GM19372 (cell line): Measurements from ENCODE around the gene AHCTF1.
"Not testable (repeated sequence)": the region's sequence is repeated elsewhere in the genome, so short reads cannot be mapped to it uniquely, and the experiment has no call there.

Source experiments
- ATAC-seq: cut with Tn5 transposase; IDR thresholded peaks from one replicate; pipeline ENCODE4 v1.9.1; 2021; ENCODE audit warnings: mild to moderate bottlenecking, low read depth, moderate library complexity; ENCODE audit not compliant: unreplicated experiment

Gene AHCTF1

GRCh38 chr1:246921481-246921880 lies 10.3 kb downstream of the AHCTF1 start:
- no peak for ATAC-seq

GRCh38 chr1:246919902-246920301 lies 11.8 kb downstream of the AHCTF1 start:
- ATAC-seq, result no peak

- not testable (repeated sequence) for ATAC-seq
These were observed 15.5 kb downstream of the AHCTF1 start for GRCh38 chr1:246916026-246916923.

- no peak for ATAC-seq
These were observed 24.3 kb downstream of the AHCTF1 start for GRCh38 chr1:246907472-246907871.

GRCh38 chr1:246906833-246907232 lies 24.9 kb downstream of the AHCTF1 start:
- ATAC-seq, result no peak

- ATAC-seq, result no peak
These were observed 29.9 kb downstream of the AHCTF1 start for GRCh38 chr1:246901874-246902273.

GRCh38 chr1:246897302-246897701 lies 34.4 kb downstream of the AHCTF1 start:
- no peak for ATAC-seq

GRCh38 chr1:246893191-246893939 lies 38.4 kb downstream of the AHCTF1 start:
- no peak for ATAC-seq

- no peak for ATAC-seq
These were observed 40.6 kb downstream of the AHCTF1 start for GRCh38 chr1:246891105-246891504.

GRCh38 chr1:246888522-246888921 lies 43.2 kb downstream of the AHCTF1 start:
- ATAC-seq, result no peak

GRCh38 chr1:246885389-246885788 lies 46.4 kb downstream of the AHCTF1 start:
- ATAC-seq, result not testable (repeated sequence)

GRCh38 chr1:246878551-246878950 lies 53.2 kb downstream of the AHCTF1 start:
- ATAC-seq, result no peak

- ATAC-seq, result no peak
These were observed 55.3 kb downstream of the AHCTF1 start for GRCh38 chr1:246876431-246876830.

GRCh38 chr1:246875041-246876026 lies 56.4 kb downstream of the AHCTF1 start:
- ATAC-seq, result peak; percentile 49

GRCh38 chr1:246865921-246866320 lies 65.8 kb downstream of the AHCTF1 start:
- no peak for ATAC-seq

GRCh38 chr1:246863791-246864190 lies 68.0 kb downstream of the AHCTF1 start:
- not testable (repeated sequence) for ATAC-seq

- ATAC-seq, result no peak
These were observed 71.3 kb downstream of the AHCTF1 start for GRCh38 chr1:246860401-246860800.

- ATAC-seq, result no peak
These were observed 75.4 kb downstream of the AHCTF1 start for GRCh38 chr1:246856371-246856770.

- not testable (repeated sequence) for ATAC-seq
These were observed 81.1 kb downstream of the AHCTF1 start for GRCh38 chr1:246850640-246851039.

GRCh38 chr1:246843876-246844275 lies 87.9 kb downstream of the AHCTF1 start:
- no peak for ATAC-seq
